Memory B cell (primary cell): ENCODE data around the gene FNDC3A.

Source experiments
- ATAC-seq: fragments of 150-1000 bp; cut with Tn5 transposase; 2 replicates; pipeline ENCODE4 v1.10.0; 2021; ENCODE audit warnings: low read depth, mild to moderate bottlenecking, moderate library complexity
- DNase-seq, 2 donors: peaks; one replicate each; pipeline ENCODE4 v3.0.0; 2022; ENCODE audit warnings: low spot score in 2 of 2
- H3K27ac Mint-ChIP-seq: one replicate; pipeline ENCODE4 v1.8.0; 2022; ENCODE audit warnings: mild to moderate bottlenecking, moderate library complexity, mixed read lengths
- H3K27me3 Mint-ChIP-seq: one replicate; pipeline ENCODE4 v1.8.0; 2022; ENCODE audit warnings: mixed read lengths
- H3K36me3 Mint-ChIP-seq: one replicate; pipeline ENCODE4 v1.8.0; 2022; ENCODE audit warnings: mild to moderate bottlenecking, mixed read lengths
- H3K4me1 Mint-ChIP-seq: one replicate; pipeline ENCODE4 v1.8.0; 2022; ENCODE audit warnings: mixed read lengths
- H3K4me3 Mint-ChIP-seq: one replicate; pipeline ENCODE4 v1.8.0; 2022; ENCODE audit warnings: mild to moderate bottlenecking, moderate library complexity, mixed read lengths
- H3K9me3 Mint-ChIP-seq: one replicate; pipeline ENCODE4 v1.8.0; 2022; ENCODE audit warnings: mixed read lengths

FNDC3A gene

GRCh38 chr13:49206641-49207040 is 230.9 kb downstream of the FNDC3A start:
- H3K27ac Mint-ChIP-seq = no peak overlapping the region

GRCh38 chr13:49208619-49209018 is 232.9 kb downstream of the FNDC3A start:
- no peak for DNase-seq
- Mint-ChIP-seq H3K4me1 (peaks cover 5% of the 10 kb centered on the region), H3K4me3 (no peak overlapping the region), H3K36me3 (peaks cover 24% of the 10 kb centered on the region), H3K27ac (no peak overlapping the region), H3K9me3 (no peaks in the 10 kb centered on the region), H3K27me3 (no peaks in the 10 kb centered on the region)
- ATAC-seq = no peak

More at GRCh38 chr13:49206641-49207040, 230.9 kb downstream of the FNDC3A start:
- Mint-ChIP-seq H3K4me1 (no peaks in the 10 kb centered on the region), H3K9me3 (no peaks in the 10 kb centered on the region), H3K36me3 (peaks cover 24% of the 10 kb centered on the region), H3K4me3 (no peak overlapping the region), H3K27me3 (no peaks in the 10 kb centered on the region)
- ATAC-seq = no peak
- DNase-seq = no peak

GRCh38 chr13:49210114-49210513 is 234.4 kb downstream of the FNDC3A start:
- H3K4me3 Mint-ChIP-seq = no peak overlapping the region
- ATAC-seq = no peak

GRCh38 chr13:49210669-49211068 is 235.0 kb downstream of the FNDC3A start:
- DNase-seq (no peak), ATAC-seq (no peak)
- Mint-ChIP-seq H3K27ac (peak overlapping the region; percentile 28), H3K4me1 (peaks cover 20% of the 10 kb centered on the region), H3K27me3 (no peaks in the 10 kb centered on the region), H3K9me3 (no peaks in the 10 kb centered on the region), H3K36me3 (peaks cover 15% of the 10 kb centered on the region), H3K4me3 (no peak overlapping the region)

More at GRCh38 chr13:49210114-49210513, 234.4 kb downstream of the FNDC3A start:
- no peaks in the 10 kb centered on the region for H3K9me3 Mint-ChIP-seq
- DNase-seq = no peak
- H3K27ac Mint-ChIP-seq = no peak overlapping the region
- H3K4me1 Mint-ChIP-seq = peaks cover 19% of the 10 kb centered on the region
- H3K36me3 Mint-ChIP-seq = peaks cover 15% of the 10 kb centered on the region
- no peaks in the 10 kb centered on the region for H3K27me3 Mint-ChIP-seq

- Mint-ChIP-seq H3K36me3 (peaks cover 15% of the 10 kb centered on the region), H3K4me3 (peak overlapping the region; percentile 4), H3K4me1 (peaks cover 26% of the 10 kb centered on the region), H3K27ac (no peak overlapping the region), H3K9me3 (peaks cover 4% of the 10 kb centered on the region), H3K27me3 (peaks cover 14% of the 10 kb centered on the region)
- peak; percentile 77 for ATAC-seq
- DNase-seq = no peak
Observed at GRCh38 chr13:49213539-49213938, 237.8 kb downstream of the FNDC3A start.

- H3K27me3 Mint-ChIP-seq = peaks cover 20% of the 10 kb centered on the region
- DNase-seq = no peak
- ATAC-seq = no peak
- peaks cover 4% of the 10 kb centered on the region for H3K9me3 Mint-ChIP-seq
- peaks cover 15% of the 10 kb centered on the region for H3K36me3 Mint-ChIP-seq
- no peak overlapping the region for H3K4me3 Mint-ChIP-seq
- peaks cover 26% of the 10 kb centered on the region for H3K4me1 Mint-ChIP-seq
- H3K27ac Mint-ChIP-seq = no peak overlapping the region
Observed at GRCh38 chr13:49213997-49214916, 238.5 kb downstream of the FNDC3A start.

GRCh38 chr13:49214917-49215376 is 239.2 kb downstream of the FNDC3A start:
- peaks cover 4% of the 10 kb centered on the region for H3K9me3 Mint-ChIP-seq
- ATAC-seq = peak; percentile 81

GRCh38 chr13:49216334-49216733 is 240.6 kb downstream of the FNDC3A start:
- no peak overlapping the region for H3K27ac Mint-ChIP-seq
- no peak overlapping the region for H3K4me3 Mint-ChIP-seq
- H3K4me1 Mint-ChIP-seq = peaks cover 26% of the 10 kb centered on the region
- ATAC-seq = no peak
- peaks cover 13% of the 10 kb centered on the region for H3K36me3 Mint-ChIP-seq
- peaks cover 4% of the 10 kb centered on the region for H3K9me3 Mint-ChIP-seq
- H3K27me3 Mint-ChIP-seq = peaks cover 26% of the 10 kb centered on the region
- DNase-seq = no peak

More at GRCh38 chr13:49214917-49215376, 239.2 kb downstream of the FNDC3A start:
- Mint-ChIP-seq H3K27me3 (peaks cover 24% of the 10 kb centered on the region), H3K4me1 (peaks cover 26% of the 10 kb centered on the region), H3K27ac (no peak overlapping the region), H3K4me3 (peak overlapping the region; percentile 25), H3K36me3 (peaks cover 15% of the 10 kb centered on the region)
- DNase-seq = no peak

- DNase-seq (no peak), ATAC-seq (no peak)
- no peak overlapping the region for H3K4me3 Mint-ChIP-seq
- H3K27me3 Mint-ChIP-seq = peaks cover 36% of the 10 kb centered on the region
- H3K36me3 Mint-ChIP-seq = peaks cover 8% of the 10 kb centered on the region
- H3K4me1 Mint-ChIP-seq = peaks cover 26% of the 10 kb centered on the region
- H3K27ac Mint-ChIP-seq = no peak overlapping the region
- peaks cover 4% of the 10 kb centered on the region for H3K9me3 Mint-ChIP-seq
Observed at GRCh38 chr13:49217962-49218492, 242.3 kb downstream of the FNDC3A start.

GRCh38 chr13:49218493-49219051 is 242.9 kb downstream of the FNDC3A start:
- H3K27me3 Mint-ChIP-seq = peaks cover 36% of the 10 kb centered on the region
- H3K27ac Mint-ChIP-seq = no peak overlapping the region
- ATAC-seq (no peak), DNase-seq (no peak)
- H3K4me3 Mint-ChIP-seq = no peak overlapping the region
- H3K9me3 Mint-ChIP-seq = peaks cover 4% of the 10 kb centered on the region
- peaks cover 8% of the 10 kb centered on the region for H3K36me3 Mint-ChIP-seq
- H3K4me1 Mint-ChIP-seq = peaks cover 21% of the 10 kb centered on the region

GRCh38 chr13:49219647-49220035 is 243.9 kb downstream of the FNDC3A start:
- Mint-ChIP-seq H3K27me3 (peaks cover 36% of the 10 kb centered on the region), H3K27ac (no peak overlapping the region), H3K4me1 (peaks cover 12% of the 10 kb centered on the region), H3K4me3 (peak overlapping the region; percentile 22), H3K36me3 (peaks cover 8% of the 10 kb centered on the region), H3K9me3 (peaks cover 4% of the 10 kb centered on the region)
- no peak for ATAC-seq
- peak in 1 of 2 donors; percentile 22 for DNase-seq

- DNase-seq = peak; percentile 33 to 49
- Mint-ChIP-seq H3K4me1 (peaks cover 6% of the 10 kb centered on the region), H3K36me3 (peaks cover 8% of the 10 kb centered on the region), H3K27ac (no peak within 1 kb of the TSS), H3K27me3 (peaks cover 36% of the 10 kb centered on the region), H3K9me3 (peaks cover 4% of the 10 kb centered on the region), H3K4me3 (peak within 1 kb of the TSS; percentile 80)
- ATAC-seq = peak; percentile 81
Observed at GRCh38 chr13:49220036-49220855, 244.5 kb downstream of the FNDC3A start, which contains the start of gene MLNR. Gene MLNR (plus strand): TSS chr13:49220338. CDS start chr13:49220338, 0 bp downstream.

GRCh38 chr13:49220856-49221589 is 245.3 kb downstream of the FNDC3A start:
- Mint-ChIP-seq H3K36me3 (peaks cover 8% of the 10 kb centered on the region), H3K4me1 (peaks cover 6% of the 10 kb centered on the region), H3K27me3 (peaks cover 36% of the 10 kb centered on the region), H3K27ac (no peak overlapping the region), H3K4me3 (peak overlapping the region; percentile 80), H3K9me3 (peaks cover 4% of the 10 kb centered on the region)
- DNase-seq = no peak
- no peak for ATAC-seq
